A673 (cell line): ENCODE data around the gene DDX39B. TPM values are rescaled to one million over a fixed set of nuclear protein-coding genes. Genes with fewer than 3 reads are reported as not detected.

ENCODE experiments used
- BruUV-seq: library from RNA; stranded (reverse); fragments of 400-500 nt; replicated peaks from 2 replicates; lab custom pipeline; 2021; lab: Mats Ljungman, UMichigan
- CTCF ChIA-PET: fragments of 300-600 bp; sonication (Branson Sonifier 250); formaldehyde crosslinking; loops from one replicate; lab custom pipeline; 2022; ENCODE audit warnings: antibody characterized with exemption; lab: Charles Lee
- POLR2A ChIA-PET: fragments of 300-600 bp; sonication (Branson Sonifier 250); formaldehyde crosslinking; loops from one replicate; lab custom pipeline; 2022; ENCODE audit warnings: antibody characterized with exemption; ENCODE audit not compliant: low non-redundant PET; lab: Charles Lee
- DNase-seq: peaks from one replicate; pipeline ENCODE4 v3.0.0-alpha.2; 2015; ENCODE audit warnings: low spot score
- H3K27ac ChIP-seq: fragments of 200-600 bp; sonication (generic); 2 replicates; pipeline ENCODE4 v1.5.1; 2016; ENCODE audit warnings: mixed run types, low read depth, mild to moderate bottlenecking, mixed read lengths, antibody characterized with exemption, low read length; ENCODE audit not compliant: poor library complexity, severe bottlenecking
- H3K27me3 ChIP-seq: fragments of 200-600 bp; sonication (generic); replicated peaks from 2 replicates; pipeline ENCODE4 v1.6.1; 2017; ENCODE audit warnings: mixed run types, low read depth, mild to moderate bottlenecking, mixed read lengths, antibody characterized with exemption, low read length; ENCODE audit not compliant: insufficient read depth, poor library complexity
- H3K36me3 ChIP-seq: fragments of 200-600 bp; sonication (generic); 2 replicates; pipeline ENCODE4 v1.6.1; 2016; ENCODE audit warnings: mixed run types, mild to moderate bottlenecking, mixed read lengths, antibody characterized with exemption, low read length; ENCODE audit not compliant: insufficient read depth, poor library complexity, severe bottlenecking
- H3K4me1 ChIP-seq: fragments of 200-600 bp; sonication (generic); 2 replicates; pipeline ENCODE4 v1.6.1; 2017; ENCODE audit warnings: mixed run types, mild to moderate bottlenecking, mixed read lengths, antibody characterized with exemption, low read length; ENCODE audit not compliant: insufficient read depth, poor library complexity, severe bottlenecking
- H3K4me3 ChIP-seq: fragments of 200-600 bp; sonication (generic); 2 replicates; pipeline ENCODE4 v1.5.1; 2016; ENCODE audit warnings: low read depth, mixed run types, mild to moderate bottlenecking, mixed read lengths, low read length; ENCODE audit not compliant: poor library complexity, severe bottlenecking
- H3K9me3 ChIP-seq: fragments of 200-600 bp; sonication (generic); 2 replicates; pipeline ENCODE4 v1.6.1; 2016; ENCODE audit warnings: mixed run types, low read depth, mild to moderate bottlenecking, mixed read lengths, antibody characterized with exemption, low read length; ENCODE audit not compliant: poor library complexity, severe bottlenecking
- CTCF ChIP-seq: fragments of 300-800, 200-600 bp; sonication (generic); conservative IDR thresholded peaks from 2 replicates; pipeline ENCODE4 v1.5.1; 2017; ENCODE audit warnings: low read depth, mild to moderate bottlenecking, antibody characterized with exemption, low read length, moderate library complexity, mixed read lengths
- EZH2 ChIP-seq: fragments of 200-600 bp; sonication (generic); IDR thresholded peaks from 2 replicates; pipeline ENCODE4 v1.6.1; 2017; ENCODE audit warnings: borderline replicate concordance, low read depth, mild to moderate bottlenecking, mixed read lengths, antibody characterized with exemption, low read length; ENCODE audit not compliant: poor library complexity, severe bottlenecking
- intact Hi-C: fragments of 100-400 bp; cut with micrococcal nuclease; formaldehyde crosslinking; loops from one replicate; pipeline ENCODE4 v1.10.0; 2022; ENCODE audit not compliant: unreplicated experiment
- total RNA-seq: library from RNA; stranded (reverse); gene quantifications from 2 replicates; pipeline ENCODE4 v1.2.3, GENCODE V29; 2021

DDX39B gene
- total RNA-seq, 1 experiment from 2014 or later: 558 TPM

- DNase-seq: no peak
- Histone ChIP-seq H3K36me3 (no peaks in the 10 kb centered on the region), H3K27me3 (no peaks in the 10 kb centered on the region), H3K9me3 (no peaks in the 10 kb centered on the region), H3K4me1 (no peaks in the 10 kb centered on the region), H3K27ac (no peak overlapping the region), H3K4me3 (no peak overlapping the region)
- no TSS peak for BruUV-seq
- intact Hi-C loops: no loop called here
- CTCF ChIA-PET: no interaction called here
- TF ChIP-seq EZH2 (no peak), CTCF (no peak)
- POLR2A ChIA-PET: no interaction called here
Observed at GRCh38 chr6:31485055-31485454, 56.7 kb downstream of the DDX39B start.

GRCh38 chr6:31483392-31483791, 58.4 kb downstream of the DDX39B start:
- BruUV-seq: no TSS peak
- Histone ChIP-seq H3K9me3 (no peaks in the 10 kb centered on the region), H3K36me3 (no peaks in the 10 kb centered on the region), H3K4me3 (no peak overlapping the region), H3K27ac (no peak overlapping the region), H3K27me3 (no peaks in the 10 kb centered on the region), H3K4me1 (peaks cover 4% of the 10 kb centered on the region)
- CTCF ChIA-PET: no interaction called here
- TF ChIP-seq EZH2 (no peak), CTCF (no peak)
- intact Hi-C loops: no loop called here
- no peak for DNase-seq
- POLR2A ChIA-PET: no interaction called here

GRCh38 chr6:31480574-31480973, 61.2 kb downstream of the DDX39B start:
- Histone ChIP-seq H3K9me3 (no peaks in the 10 kb centered on the region), H3K27me3 (no peaks in the 10 kb centered on the region), H3K4me1 (peaks cover 4% of the 10 kb centered on the region), H3K27ac (no peak overlapping the region), H3K36me3 (no peaks in the 10 kb centered on the region), H3K4me3 (no peak overlapping the region)
- intact Hi-C loops: no loop called here
- TF ChIP-seq EZH2: no peak
- no peak for TF ChIP-seq CTCF
- no peak for DNase-seq
- POLR2A ChIA-PET: no interaction called here
- CTCF ChIA-PET: no interaction called here
- BruUV-seq: no TSS peak

Other genes with a start within 250 kb of the DDX39B start
- gene HLA-B, start 184.8 kb downstream of the DDX39B start, total RNA-seq: 27.3 and 29.9 TPM in 2 replicates
- 31.6 and 41.2 TPM in 2 replicates for gene MICA, start 138.4 kb downstream of the DDX39B start, total RNA-seq
- 11.1 and 12.7 TPM in 2 replicates for gene MICB, start 43.9 kb downstream of the DDX39B start, total RNA-seq
- not detected in 2 replicates for gene MCCD1, start 13.0 kb downstream of the DDX39B start, total RNA-seq
- 2.5 and 3.1 TPM in 2 replicates for gene ATP6V1G2, start 4.6 kb upstream of the DDX39B start, total RNA-seq
- gene NFKBIL1, start 5.6 kb upstream of the DDX39B start, total RNA-seq: 15.7 and 17.2 TPM in 2 replicates
- gene LTA, start 30.3 kb upstream of the DDX39B start, total RNA-seq: not detected in 2 replicates
- 0.17 and 0.42 TPM in 2 replicates for gene TNF, start 33.6 kb upstream of the DDX39B start, total RNA-seq
- gene LTB, start 40.4 kb upstream of the DDX39B start, total RNA-seq: not detected in 2 replicates
- gene LST1, start 44.3 kb upstream of the DDX39B start, total RNA-seq: not detected in 2 replicates
- gene NCR3, start 51.0 kb upstream of the DDX39B start, total RNA-seq: not detected in 2 replicates
- 0.64 and 0.68 TPM in 2 replicates for gene AIF1, start 73.2 kb upstream of the DDX39B start, total RNA-seq
- gene PRRC2A, start 78.7 kb upstream of the DDX39B start, total RNA-seq: 289 and 313 TPM in 2 replicates
- gene BAG6, start 110.7 kb upstream of the DDX39B start, total RNA-seq: 391 and 393 TPM in 2 replicates
- 2.5 and 4.8 TPM in 2 replicates for gene APOM, start 113.9 kb upstream of the DDX39B start, total RNA-seq
- gene C6orf47, start 118.8 kb upstream of the DDX39B start, total RNA-seq: 20.1 and 21.3 TPM in 2 replicates
- gene GPANK1, start 123.0 kb upstream of the DDX39B start, total RNA-seq: 27.7 and 32.0 TPM in 2 replicates
- 252 and 253 TPM in 2 replicates for gene CSNK2B, start 124.1 kb upstream of the DDX39B start, total RNA-seq
- gene LY6G5B, start 128.0 kb upstream of the DDX39B start, total RNA-seq: 18.9 and 19.4 TPM in 2 replicates
- 3.9 and 6.8 TPM in 2 replicates for gene LY6G5C, start 139.1 kb upstream of the DDX39B start, total RNA-seq
- 36.3 and 45.6 TPM in 2 replicates for gene ABHD16A, start 161.3 kb upstream of the DDX39B start, total RNA-seq
- not detected in 2 replicates for gene LY6G6F, start 164.9 kb upstream of the DDX39B start, total RNA-seq
- gene LY6G6D, start 173.3 kb upstream of the DDX39B start, total RNA-seq: not detected in 2 replicates
- 0.42 and 0.80 TPM in 2 replicates for gene LY6G6C, start 179.7 kb upstream of the DDX39B start, total RNA-seq
- gene MPIG6B, start 181.4 kb upstream of the DDX39B start, total RNA-seq: not detected in 2 replicates
- gene DDAH2, start 187.3 kb upstream of the DDX39B start, total RNA-seq: 68.2 and 86.7 TPM in 2 replicates
- 371 and 431 TPM in 2 replicates for gene CLIC1, start 194.5 kb upstream of the DDX39B start, total RNA-seq
- gene MSH5, start 198.0 kb upstream of the DDX39B start, total RNA-seq: 76.4 and 102 TPM in 2 replicates
- 9.9 and 19.9 TPM in 2 replicates for gene SAPCD1, start 220.7 kb upstream of the DDX39B start, total RNA-seq
- gene VWA7, start 235.3 kb upstream of the DDX39B start, total RNA-seq: 2.7 and 2.8 TPM in 2 replicates